ENCODE measurements around the gene ARFGEF2.
"Not testable (repeated sequence)": the region's sequence is repeated elsewhere in the genome, so short reads cannot be mapped to it uniquely, and the experiment has no call there.

ARFGEF2 gene

DNA sequence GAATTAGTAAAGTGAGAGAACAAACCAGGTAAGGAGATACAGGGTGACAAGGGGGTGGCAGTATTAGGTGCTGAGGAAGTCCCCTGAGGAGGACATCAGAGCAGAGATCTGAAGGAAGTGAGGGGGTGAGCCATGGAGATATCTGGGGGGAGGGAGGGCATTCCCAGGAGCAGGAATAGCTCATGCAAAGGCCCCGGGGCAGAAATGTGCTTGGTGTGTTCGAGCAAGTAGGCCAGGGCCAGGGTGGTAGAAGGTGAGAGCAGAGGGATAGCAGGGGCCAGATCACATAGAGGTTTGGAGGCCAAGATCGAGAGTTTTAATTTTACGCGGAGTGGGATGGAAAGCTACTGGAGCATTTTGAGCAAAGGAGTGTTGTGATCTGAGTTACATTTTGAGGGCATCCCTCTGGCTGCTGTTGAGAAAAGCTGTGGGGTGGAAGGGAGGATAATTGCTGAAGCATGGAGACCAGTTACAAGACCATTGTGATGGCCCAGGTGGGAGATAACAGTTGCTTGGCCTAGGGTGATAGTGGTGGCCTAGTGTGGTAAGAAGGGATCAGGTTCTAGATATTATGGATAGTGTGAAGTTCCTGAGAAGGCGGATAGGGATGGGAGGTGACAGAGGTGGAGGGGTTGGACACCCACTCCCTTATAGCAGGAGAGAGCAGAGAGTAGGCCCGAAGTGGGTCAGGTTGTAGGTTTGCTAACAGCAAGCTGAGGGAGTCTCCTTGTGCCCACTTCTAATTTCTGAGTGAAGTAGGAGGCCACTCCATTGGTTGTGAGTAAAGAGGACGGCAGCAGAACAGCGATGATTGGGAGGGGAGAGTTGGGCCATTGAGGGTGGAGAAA, 10.2 kb downstream of the ARFGEF2 start:
- no peak for DNase-seq

DNA sequence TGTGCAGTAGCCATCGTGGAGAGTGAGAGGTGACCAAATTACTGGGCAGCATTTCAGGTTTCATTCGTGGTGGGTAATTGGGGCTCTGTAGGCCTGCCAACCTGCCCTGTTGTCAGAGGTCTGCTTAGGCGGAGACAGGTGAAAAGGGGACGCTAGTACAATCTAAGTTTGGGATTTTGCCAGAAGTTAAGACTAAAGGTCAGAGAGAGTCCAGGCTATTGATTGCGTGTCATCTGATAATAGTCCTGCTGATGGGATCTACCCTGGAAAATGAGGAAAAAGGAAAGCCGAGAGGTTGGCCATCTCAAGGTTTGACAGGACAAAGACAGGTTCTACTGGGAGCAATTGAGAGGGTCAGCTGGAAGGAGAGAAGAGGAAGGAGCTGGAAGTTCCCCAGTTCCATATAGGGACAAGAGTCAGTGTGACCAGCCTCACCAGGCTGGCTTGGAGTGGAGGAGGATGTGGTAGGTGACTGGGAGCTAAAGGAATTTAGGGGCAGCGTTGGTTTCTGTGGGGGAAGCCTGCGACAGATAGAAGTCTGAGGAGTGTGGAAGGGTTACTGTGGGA, 10.9 kb downstream of the ARFGEF2 start:
- no peak for DNase-seq

- peak; percentile 50 for DNase-seq
These were observed 11.7 kb downstream of the ARFGEF2 start for GRCh38 chr20:48933017-48933766.

GRCh38 chr20:48934273-48934877, 12.9 kb downstream of the ARFGEF2 start:
- not testable (repeated sequence) for DNase-seq

GRCh38 chr20:48934966-48935365, 13.5 kb downstream of the ARFGEF2 start:
- not testable (repeated sequence) for DNase-seq

DNA sequence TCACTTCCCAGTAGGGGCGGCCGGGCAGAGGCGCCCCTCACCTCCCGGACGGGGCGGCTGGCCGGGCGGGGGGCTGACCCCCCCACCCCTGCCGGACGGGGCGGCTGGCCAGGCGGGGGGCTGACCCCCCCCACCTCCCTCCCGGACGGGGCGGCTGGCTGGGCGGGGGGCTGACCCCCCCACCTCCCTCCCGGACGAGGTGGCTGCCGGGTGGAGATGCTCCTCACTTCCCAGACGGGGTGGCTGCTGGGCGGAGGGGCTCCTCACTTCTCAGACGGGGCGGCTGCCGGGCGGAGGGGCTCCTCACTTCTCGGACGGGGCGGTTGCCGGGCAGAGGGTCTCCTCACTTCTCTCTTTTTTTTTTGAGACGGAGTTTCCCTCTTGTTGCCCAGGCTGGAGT, 14.7 kb downstream of the ARFGEF2 start:
- DNase-seq: not testable (repeated sequence)

- DNase-seq: no peak
These were observed 16.2 kb downstream of the ARFGEF2 start for GRCh38 chr20:48937674-48938073.

- DNase-seq: no peak
These were observed 17.2 kb downstream of the ARFGEF2 start for GRCh38 chr20:48938670-48939069.

DNA sequence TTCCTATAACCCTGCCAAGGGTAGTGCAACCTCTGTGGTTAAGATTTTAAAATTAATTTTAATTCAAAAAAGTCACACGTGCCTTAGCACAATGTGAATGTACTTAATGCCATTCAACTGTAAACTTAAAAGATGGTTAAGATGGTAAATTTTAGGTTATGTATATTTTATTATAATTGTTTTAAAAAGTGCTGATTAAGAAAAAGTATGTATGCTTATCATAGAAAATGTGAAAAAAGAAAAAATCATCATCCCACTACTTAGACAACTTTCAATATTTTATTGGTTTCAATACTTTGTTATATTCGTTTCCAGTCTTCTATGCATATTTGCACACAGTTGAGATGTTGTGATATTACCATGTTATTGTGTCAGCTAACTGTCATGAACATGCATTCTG, 18.7 kb downstream of the ARFGEF2 start:
- DNase-seq: no peak

DNA sequence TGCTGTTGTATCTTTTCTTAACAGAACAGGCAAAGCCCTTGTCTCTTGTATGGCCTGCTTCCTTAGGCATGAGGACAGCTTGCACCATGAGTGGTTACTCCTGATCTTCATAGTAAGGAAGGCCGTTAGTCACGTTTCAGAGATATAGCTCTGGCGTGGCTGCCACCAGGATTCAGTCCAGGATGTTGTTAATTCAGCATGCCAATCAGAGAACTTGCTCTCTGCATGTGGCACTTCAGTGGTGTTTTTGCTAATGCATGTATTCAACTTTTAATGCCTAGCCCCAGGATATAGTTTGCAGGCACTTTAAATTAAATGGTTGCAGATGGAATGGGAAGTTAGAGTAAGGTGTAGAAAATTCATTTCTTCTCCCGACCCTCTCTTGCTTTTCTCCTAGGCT, 20.0 kb downstream of the ARFGEF2 start:
- DNase-seq: no peak

DNA sequence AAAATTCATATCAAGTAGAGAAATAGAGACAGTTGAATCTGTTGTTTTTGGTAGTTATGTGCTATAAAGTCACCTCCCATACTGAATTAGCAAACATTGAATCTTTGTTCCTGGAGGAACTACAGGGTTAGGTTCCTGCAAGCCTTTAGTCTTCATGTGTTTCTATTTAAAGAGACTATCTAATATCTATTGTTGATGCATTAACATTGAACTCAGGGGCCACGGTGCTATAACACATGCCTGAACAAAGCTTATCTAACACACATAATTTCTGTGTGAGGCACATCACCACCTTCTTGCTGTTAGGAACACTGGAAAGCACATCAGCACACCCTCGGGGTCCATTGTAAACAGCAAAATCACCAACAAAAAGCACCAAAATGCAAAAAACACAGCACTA, 21.2 kb downstream of the ARFGEF2 start:
- DNase-seq: no peak

GRCh38 chr20:48944663-48945297, 23.3 kb downstream of the ARFGEF2 start:
- DNase-seq: no peak

GRCh38 chr20:48945840-48946514, 24.5 kb downstream of the ARFGEF2 start:
- DNase-seq: peak; percentile 9

GRCh38 chr20:48948612-48949011, 27.1 kb downstream of the ARFGEF2 start:
- DNase-seq: no peak

DNA sequence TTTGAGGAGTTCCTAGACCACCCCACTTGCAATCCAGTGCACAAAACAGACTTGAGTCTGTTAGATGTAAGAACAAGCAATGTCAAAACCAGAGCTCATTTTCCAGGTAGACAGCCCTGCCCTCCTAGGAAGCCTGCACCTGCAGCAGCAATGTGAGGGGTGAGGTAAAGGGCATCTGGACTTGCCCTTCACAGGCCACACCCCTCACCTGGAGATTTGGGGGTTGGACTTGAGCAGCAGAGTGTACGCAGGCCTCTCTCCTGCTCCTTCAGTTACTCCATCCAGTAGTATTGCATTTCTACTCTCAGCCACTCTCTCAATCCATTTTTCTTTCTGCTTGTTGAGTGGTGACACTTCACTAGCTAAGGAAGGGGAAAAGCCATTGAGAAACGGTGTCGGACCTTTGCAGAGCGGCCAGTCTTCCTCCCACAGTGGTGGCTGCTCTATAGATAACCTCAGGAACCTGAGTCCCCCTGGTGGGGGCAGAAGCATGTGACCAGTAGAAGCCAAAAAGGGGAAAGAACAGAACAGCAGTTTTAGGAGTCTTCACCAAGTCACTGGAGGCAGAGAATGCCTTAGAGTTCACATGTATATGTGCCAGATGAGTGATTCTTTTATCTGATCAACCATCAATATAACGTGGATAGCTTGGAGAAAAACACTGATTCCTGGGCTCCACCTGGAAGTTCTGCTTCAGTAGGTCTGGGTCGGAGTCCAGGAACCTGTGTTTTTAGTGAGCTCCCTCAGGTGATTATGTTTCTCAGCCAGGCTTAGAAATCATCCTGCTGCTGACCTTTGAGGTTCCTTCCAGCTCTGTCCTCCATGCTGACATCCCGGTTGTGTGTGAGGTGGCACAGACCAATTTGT, 28.0 kb downstream of the ARFGEF2 start:
- DNase-seq: no peak

DNA sequence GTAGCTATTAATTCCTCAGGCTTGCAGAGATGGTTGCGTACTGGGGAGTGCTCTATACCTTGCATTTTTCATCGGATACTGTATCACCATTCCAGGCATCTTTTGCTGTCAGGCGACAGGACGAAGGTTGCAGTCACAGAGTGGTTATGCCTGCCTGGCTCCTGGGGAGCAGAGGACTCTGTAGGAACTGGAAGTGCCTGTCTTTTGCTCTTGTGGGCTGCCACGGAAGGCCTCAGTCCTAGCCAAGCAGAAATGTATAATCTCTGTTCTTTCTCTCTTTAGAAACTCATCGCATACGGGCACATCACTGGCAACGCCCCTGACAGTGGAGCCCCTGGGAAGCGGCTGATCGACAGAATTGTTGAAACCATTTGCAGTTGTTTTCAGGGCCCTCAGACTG, 29.5 kb downstream of the ARFGEF2 start:
- no peak for DNase-seq

GRCh38 chr20:48951646-48952045, 30.1 kb downstream of the ARFGEF2 start:
- no peak for DNase-seq

- no peak for DNase-seq
These were observed 31.1 kb downstream of the ARFGEF2 start for GRCh38 chr20:48952656-48953055.

GRCh38 chr20:48953653-48954052, 32.1 kb downstream of the ARFGEF2 start:
- no peak for DNase-seq

DNA sequence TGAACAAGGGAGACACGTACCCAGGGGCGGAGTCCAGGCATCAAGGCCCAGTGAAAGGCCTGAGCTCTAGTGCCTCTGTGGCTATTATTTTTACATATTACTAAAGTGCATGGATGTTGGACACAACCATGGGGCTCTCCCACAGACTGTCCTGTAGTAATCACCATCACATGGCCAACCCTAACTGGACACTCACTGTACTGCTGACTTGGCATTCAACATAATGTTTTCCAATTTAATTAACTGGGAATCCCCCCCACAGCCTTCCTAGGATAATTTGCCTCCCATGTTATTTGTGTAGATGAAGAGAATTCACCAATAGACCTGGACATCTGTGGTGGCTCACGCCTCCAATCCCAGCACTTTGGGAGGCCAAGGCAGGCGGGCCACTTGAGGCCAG, 34.5 kb downstream of the ARFGEF2 start:
- DNase-seq: no peak

GRCh38 chr20:48957053-48957481, 35.6 kb downstream of the ARFGEF2 start:
- DNase-seq: no peak
